ENCODE measurements around the gene DAB2IP. TPM values are rescaled to one million over a fixed set of nuclear protein-coding genes. Genes with fewer than 3 reads are reported as not detected.
A peak's percentile ranks its signal among the peaks of the same experiment; 100 is the strongest.

The DAB2IP gene
- total RNA-seq, 6 experiments from 2014 or later, result 15.1 to 21.6 (median 19.0) TPM

- H3K4me3 ChIP-seq, result no peak overlapping the region
- intact Hi-C loops (cut with DNase I), result no loop called here
- 47% methylated on average over 3 of the region's 4 CpGs for WGBS (ENCODE audit: insufficient coverage, low coverage, low lambda C conversion rate, missing lambda C conversion rate)
- H3K36me3 ChIP-seq, result peaks cover 0 to 5% (median under 1%) of the 10 kb centered on the region in 4 donors
- DNase-seq (peak in 1 of 3 donors; percentile 17), ATAC-seq (no peak)
- no peaks in the 10 kb centered on the region for H3K27me3 ChIP-seq
- TF ChIP-seq, protein P1, sequence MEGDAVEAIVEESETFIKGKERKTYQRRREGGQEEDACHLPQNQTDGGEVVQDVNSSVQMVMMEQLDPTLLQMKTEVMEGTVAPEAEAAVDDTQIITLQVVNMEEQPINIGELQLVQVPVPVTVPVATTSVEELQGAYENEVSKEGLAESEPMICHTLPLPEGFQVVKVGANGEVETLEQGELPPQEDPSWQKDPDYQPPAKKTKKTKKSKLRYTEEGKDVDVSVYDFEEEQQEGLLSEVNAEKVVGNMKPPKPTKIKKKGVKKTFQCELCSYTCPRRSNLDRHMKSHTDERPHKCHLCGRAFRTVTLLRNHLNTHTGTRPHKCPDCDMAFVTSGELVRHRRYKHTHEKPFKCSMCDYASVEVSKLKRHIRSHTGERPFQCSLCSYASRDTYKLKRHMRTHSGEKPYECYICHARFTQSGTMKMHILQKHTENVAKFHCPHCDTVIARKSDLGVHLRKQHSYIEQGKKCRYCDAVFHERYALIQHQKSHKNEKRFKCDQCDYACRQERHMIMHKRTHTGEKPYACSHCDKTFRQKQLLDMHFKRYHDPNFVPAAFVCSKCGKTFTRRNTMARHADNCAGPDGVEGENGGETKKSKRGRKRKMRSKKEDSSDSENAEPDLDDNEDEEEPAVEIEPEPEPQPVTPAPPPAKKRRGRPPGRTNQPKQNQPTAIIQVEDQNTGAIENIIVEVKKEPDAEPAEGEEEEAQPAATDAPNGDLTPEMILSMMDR (IDR thresholded peaks at IDR 0.05), result no peak
- TF ChIP-seq POLR2A (IDR thresholded peaks at IDR 0.05), result no peak
- H3K27ac ChIP-seq, result no peak overlapping the region
- H3K9me3 ChIP-seq, result no peaks in the 10 kb centered on the region
- H3K4me1 ChIP-seq, result peaks cover 0 to 12% (median 0%) of the 10 kb centered on the region in 4 donors
Measured at GRCh38 chr9:121676926-121677325, 25.5 kb downstream of the DAB2IP start.

- no peak for TF ChIP-seq POLR2A (IDR thresholded peaks at IDR 0.05)
- TF ChIP-seq, protein P1 (IDR thresholded peaks at IDR 0.05), result no peak
- Histone ChIP-seq H3K4me3 (no peak overlapping the region), H3K36me3 (peaks cover 0 to 5% (median 2%) of the 10 kb centered on the region in 4 donors), H3K27ac (no peak overlapping the region), H3K4me1 (peaks cover 0 to 10% (median 0%) of the 10 kb centered on the region in 4 donors), H3K9me3 (no peaks in the 10 kb centered on the region), H3K27me3 (no peaks in the 10 kb centered on the region)
- DNase-seq (peak in 1 of 3 donors; percentile 42), ATAC-seq (no peak)
- intact Hi-C loops (cut with DNase I), result no loop called here
- WGBS (ENCODE audit: insufficient coverage, low coverage, low lambda C conversion rate, missing lambda C conversion rate), result 99% methylated on average over 10 of the region's 22 CpGs
Measured at GRCh38 chr9:121678501-121679022, 27.1 kb downstream of the DAB2IP start.

- H3K4me1 ChIP-seq, result peaks cover 0 to 10% (median 0%) of the 10 kb centered on the region in 4 donors
- peaks cover 0 to 5% (median 2%) of the 10 kb centered on the region in 4 donors for H3K36me3 ChIP-seq
- TF ChIP-seq, protein P1 (IDR thresholded peaks at IDR 0.05), result no peak
- no peak for TF ChIP-seq POLR2A (IDR thresholded peaks at IDR 0.05)
- no peaks in the 10 kb centered on the region for H3K9me3 ChIP-seq
- DNase-seq (peak in 1 of 3 donors; percentile 11), ATAC-seq (no peak)
- no peaks in the 10 kb centered on the region for H3K27me3 ChIP-seq
- H3K4me3 ChIP-seq, result no peak overlapping the region
- 100% methylated on average over 1 of the region's 7 CpGs for WGBS (ENCODE audit: insufficient coverage, low coverage, low lambda C conversion rate, missing lambda C conversion rate)
- intact Hi-C loops (cut with DNase I), result loop anchor here in 1 of 2 donors (10.0 kb wide), 1 partner anchor 125 kb away; no protein-coding TSS in a partner anchor
- H3K27ac ChIP-seq, result no peak overlapping the region
Measured at GRCh38 chr9:121679901-121680635, 28.6 kb downstream of the DAB2IP start.

DNA sequence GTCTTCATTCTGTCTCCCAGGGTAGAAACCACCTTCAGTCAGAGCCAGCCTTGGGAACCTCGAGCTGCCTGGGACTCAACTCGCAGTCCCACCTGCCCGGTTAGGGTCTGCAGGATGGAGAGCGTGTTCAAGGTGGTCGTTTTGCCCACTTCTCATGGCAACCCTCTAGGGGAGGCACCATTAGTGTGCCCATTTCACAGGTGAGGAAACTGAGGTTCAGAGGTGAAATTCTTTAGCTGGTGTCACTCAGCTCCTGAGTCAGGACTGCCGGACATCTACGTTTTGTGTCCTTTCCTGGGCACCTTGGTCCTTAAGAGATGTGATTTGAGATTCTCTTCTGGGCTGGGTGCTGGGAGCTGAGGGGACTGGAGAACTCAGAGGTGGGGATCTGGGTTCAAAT is 30.0 kb downstream of the DAB2IP start:
- ATAC-seq, result no peak
- Histone ChIP-seq H3K4me3 (no peak overlapping the region), H3K9me3 (no peaks in the 10 kb centered on the region), H3K36me3 (peaks cover 0 to 5% (median 2%) of the 10 kb centered on the region in 4 donors), H3K27me3 (no peaks in the 10 kb centered on the region), H3K4me1 (no peaks in the 10 kb centered on the region), H3K27ac (no peak overlapping the region)
- 81% methylated on average over 4 of the region's 7 CpGs for WGBS (ENCODE audit: insufficient coverage, low coverage, low lambda C conversion rate, missing lambda C conversion rate)
- intact Hi-C loops (cut with DNase I), result loop anchor here in 1 of 2 donors (10.0 kb wide), 1 partner anchor 127 kb away; no protein-coding TSS in a partner anchor
- no peak for DNase-seq
- TF ChIP-seq POLR2A (IDR thresholded peaks at IDR 0.05), result no peak
- TF ChIP-seq, protein P1 (IDR thresholded peaks at IDR 0.05), result no peak
